ENCODE results near the gene CTCF.
A peak's percentile ranks its signal among the peaks of the same experiment; 100 is the strongest.

CTCF gene

DNA sequence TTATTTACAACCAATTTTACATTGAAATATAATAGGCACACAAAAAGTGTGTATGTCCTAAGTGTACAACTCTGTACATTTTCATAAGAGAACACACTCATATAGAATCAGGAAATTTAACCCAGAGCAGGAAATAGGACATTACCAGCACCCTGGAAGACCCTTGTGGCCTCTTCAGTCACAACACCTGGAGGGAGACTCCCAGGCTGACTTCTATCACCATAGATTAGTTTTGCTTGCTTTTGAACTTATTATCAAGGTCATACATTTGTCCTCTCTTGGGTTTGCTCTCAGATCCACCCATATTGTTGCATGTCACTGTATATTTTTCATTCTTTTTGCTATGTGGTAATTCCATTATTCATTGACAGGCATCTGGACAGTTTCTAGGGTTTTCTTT lies 27.9 kb upstream of the CTCF start:
- H3K4me2 ChIP-seq = peak overlapping the region; percentile 12; the same call in 1 of the 2 replicates
- peaks cover 85% of the 10 kb centered on the region for H3K4me1 ChIP-seq
- H3K4me3 ChIP-seq = no peak overlapping the region
- peaks cover 17% of the 10 kb centered on the region for H3K36me3 ChIP-seq
- H4K20me1 ChIP-seq = peaks cover 100% of the 10 kb centered on the region
- no peaks in the 10 kb centered on the region for H3K27me3 ChIP-seq
- H3K9me3 ChIP-seq = no peaks in the 10 kb centered on the region
- no peak overlapping the region for H3K27ac ChIP-seq
- no peak for TF ChIP-seq Cebpa-rat (IDR thresholded peaks at IDR 0.05)
- H3K9ac ChIP-seq = no peak overlapping the region

DNA sequence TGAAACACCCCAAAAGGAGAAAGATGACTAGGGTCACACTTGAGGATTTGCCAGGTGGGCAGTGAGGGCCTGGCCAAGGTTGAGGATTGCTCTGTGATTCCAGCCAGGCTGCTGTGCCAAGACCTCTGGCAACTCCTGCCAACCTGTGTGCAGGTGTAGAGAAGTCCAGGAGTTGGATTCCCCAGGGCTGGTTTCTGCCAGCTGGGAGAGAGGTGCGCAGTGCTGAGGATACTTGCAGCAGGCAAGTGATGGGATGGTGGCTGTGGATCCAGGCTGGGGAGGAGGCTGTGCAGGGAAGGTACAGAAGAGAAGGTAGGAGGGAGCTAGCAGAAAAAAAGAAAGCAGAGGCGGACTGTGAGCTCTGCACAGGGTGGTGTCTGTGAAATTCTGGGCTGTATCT lies 27.1 kb upstream of the CTCF start:
- peak overlapping the region; percentile 98; the same call in 1 of the 2 replicates for H3K4me2 ChIP-seq
- peaks cover 24% of the 10 kb centered on the region for H3K36me3 ChIP-seq
- no peaks in the 10 kb centered on the region for H3K27me3 ChIP-seq
- H3K9me3 ChIP-seq = no peaks in the 10 kb centered on the region
- peaks cover 100% of the 10 kb centered on the region for H4K20me1 ChIP-seq
- H3K9ac ChIP-seq = no peak overlapping the region
- H3K27ac ChIP-seq = no peak overlapping the region
- H3K4me1 ChIP-seq = peaks cover 91% of the 10 kb centered on the region
- TF ChIP-seq Cebpa-rat (IDR thresholded peaks at IDR 0.05) = no peak
- no peak overlapping the region for H3K4me3 ChIP-seq

DNA sequence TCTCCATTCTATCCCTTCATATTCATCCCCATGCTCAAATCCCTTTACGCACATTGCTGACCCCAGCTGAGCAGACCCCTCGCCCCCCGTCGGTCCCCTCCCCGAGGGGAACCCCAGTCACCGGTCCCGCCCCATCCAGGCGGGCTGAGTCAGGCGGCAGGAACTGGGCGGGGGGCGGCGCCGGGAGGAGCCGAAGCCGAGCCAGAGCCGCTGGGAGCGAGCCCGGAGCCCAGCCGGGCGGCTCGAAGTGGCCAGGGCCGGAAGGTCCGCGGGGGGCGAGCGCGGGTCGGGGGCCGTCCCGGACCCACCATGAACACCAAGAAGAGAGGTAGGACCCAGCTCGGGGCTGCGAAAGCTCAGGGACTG lies 25.1 kb upstream of the CTCF start:
- H3K4me2 ChIP-seq = peak overlapping the region; percentile 98

DNA sequence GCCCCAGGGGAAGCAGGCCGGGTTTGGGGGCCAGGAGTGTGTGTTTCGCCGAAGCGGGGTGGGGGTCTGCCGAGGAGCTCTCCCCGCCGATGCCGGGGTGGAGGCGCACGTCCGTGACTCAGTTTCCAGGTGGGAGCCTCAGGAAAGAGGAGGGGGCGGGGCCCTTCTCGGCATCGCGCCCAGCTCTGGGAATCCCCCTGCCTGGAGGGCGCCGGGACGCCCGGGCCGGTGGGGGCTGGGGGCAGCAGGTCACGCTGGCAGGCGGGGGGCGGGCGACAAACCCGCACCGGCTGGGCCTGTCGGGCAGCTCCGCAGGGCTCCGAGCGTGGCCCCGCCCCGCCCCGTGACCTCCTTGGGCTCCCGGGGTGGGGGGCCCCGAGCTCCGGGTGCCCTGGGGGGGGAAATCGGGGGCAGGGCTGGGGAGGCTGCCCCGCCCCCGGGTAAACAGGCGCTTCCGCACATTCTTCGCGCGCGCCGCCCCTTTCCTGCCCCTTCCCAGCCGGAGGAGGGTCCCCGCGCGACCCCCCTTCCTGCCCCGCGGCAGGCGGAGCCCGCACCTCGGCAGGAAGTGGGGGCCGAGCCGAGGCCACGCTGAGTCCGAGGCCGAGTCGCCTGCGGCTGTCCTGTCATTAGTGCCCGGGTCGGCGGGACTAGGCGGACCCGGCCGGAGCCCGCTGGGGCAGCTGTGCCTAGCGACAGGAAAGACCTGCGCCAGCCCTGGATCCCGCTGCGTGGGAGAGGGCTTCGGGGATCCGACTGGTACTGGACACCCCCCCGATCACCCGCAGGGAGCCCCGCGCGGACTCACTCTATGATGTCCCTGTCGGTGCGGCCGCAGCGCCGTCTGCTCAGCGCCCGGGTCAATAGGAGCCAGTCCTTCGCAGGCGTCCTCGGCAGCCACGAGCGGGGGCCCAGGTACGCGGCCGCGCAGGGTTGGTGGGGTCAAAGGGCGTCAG lies 24.4 kb upstream of the CTCF start:
- Histone ChIP-seq H3K27ac (peak overlapping the region; percentile 90), H3K9ac (peak overlapping the region; percentile 91)

More for the DNA sequence above, 25.1 kb upstream of the CTCF start:
- no peaks in the 10 kb centered on the region for H3K9me3 ChIP-seq
- H4K20me1 ChIP-seq = peaks cover 100% of the 10 kb centered on the region
- peaks cover 93% of the 10 kb centered on the region for H3K4me1 ChIP-seq
- peak overlapping the region; percentile 91 for H3K9ac ChIP-seq
- H3K4me3 ChIP-seq = peak overlapping the region; percentile 88
- TF ChIP-seq Cebpa-rat (IDR thresholded peaks at IDR 0.05) = no peak
- H3K36me3 ChIP-seq = peaks cover 45% of the 10 kb centered on the region
- no peaks in the 10 kb centered on the region for H3K27me3 ChIP-seq
- peak overlapping the region; percentile 90 for H3K27ac ChIP-seq

DNA sequence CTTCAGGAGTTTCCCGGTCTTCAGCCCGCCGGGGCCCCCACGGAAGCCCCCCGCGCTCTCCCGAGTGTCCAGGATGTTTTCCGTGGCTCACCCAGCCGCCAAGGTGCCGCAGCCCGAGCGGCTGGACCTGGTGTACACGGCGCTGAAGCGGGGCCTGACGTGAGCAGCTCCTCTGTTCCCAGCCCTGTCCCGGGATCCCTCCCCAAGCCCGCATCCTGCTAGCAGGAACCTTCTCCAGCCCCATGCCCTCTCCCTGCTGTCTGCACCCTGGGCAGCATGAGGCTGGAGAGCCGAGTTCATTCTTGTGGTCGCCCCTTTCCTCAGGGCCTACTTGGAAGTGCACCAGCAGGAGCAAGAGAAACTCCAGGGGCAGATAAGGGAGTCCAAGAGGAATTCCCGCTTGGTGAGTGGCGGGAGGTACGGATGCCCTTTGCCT lies 23.6 kb upstream of the CTCF start:
- H3K27ac ChIP-seq = peak overlapping the region; percentile 90
- peak overlapping the region; percentile 98 for H3K4me2 ChIP-seq
- peak overlapping the region; percentile 88 for H3K4me3 ChIP-seq
- H3K9me3 ChIP-seq = no peaks in the 10 kb centered on the region
- peak overlapping the region; percentile 91 for H3K9ac ChIP-seq
- no peaks in the 10 kb centered on the region for H3K27me3 ChIP-seq
- no peak for TF ChIP-seq Cebpa-rat (IDR thresholded peaks at IDR 0.05)
- H3K4me1 ChIP-seq = peaks cover 91% of the 10 kb centered on the region
- peaks cover 56% of the 10 kb centered on the region for H3K36me3 ChIP-seq
- peaks cover 87% of the 10 kb centered on the region for H4K20me1 ChIP-seq

More for the DNA sequence above, 24.4 kb upstream of the CTCF start:
- H3K4me2 ChIP-seq = peak overlapping the region; percentile 98
- peaks cover 95% of the 10 kb centered on the region for H4K20me1 ChIP-seq
- H3K36me3 ChIP-seq = peaks cover 49% of the 10 kb centered on the region
- peaks cover 91% of the 10 kb centered on the region for H3K4me1 ChIP-seq
- H3K4me3 ChIP-seq = peak overlapping the region; percentile 88
- no peaks in the 10 kb centered on the region for H3K9me3 ChIP-seq
- no peak for TF ChIP-seq Cebpa-rat (IDR thresholded peaks at IDR 0.05)
- H3K27me3 ChIP-seq = no peaks in the 10 kb centered on the region

DNA sequence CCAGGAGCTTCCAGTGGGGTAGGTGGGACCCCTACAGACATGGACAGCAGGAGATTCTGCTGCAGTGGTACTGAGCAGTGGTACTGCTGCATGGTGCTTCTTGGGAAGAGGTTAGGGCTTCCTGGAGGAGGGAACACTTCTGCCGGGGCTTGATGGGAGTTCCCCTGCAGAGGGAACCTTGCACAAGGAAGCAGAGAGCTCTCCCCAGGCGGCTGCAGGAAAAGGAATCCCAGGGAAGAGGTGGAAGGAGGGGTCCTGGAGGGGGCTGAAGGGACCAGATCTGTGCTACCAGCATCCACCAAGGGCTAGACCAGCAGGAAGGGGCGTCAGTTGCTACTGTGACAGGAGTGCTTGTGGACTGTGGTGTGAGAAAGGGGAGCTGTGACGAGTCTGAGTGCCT lies 23.1 kb upstream of the CTCF start:
- H3K4me2 ChIP-seq = peak overlapping the region; percentile 98
- TF ChIP-seq Cebpa-rat (IDR thresholded peaks at IDR 0.05) = no peak
- peaks cover 62% of the 10 kb centered on the region for H3K36me3 ChIP-seq
- peak overlapping the region; percentile 88 for H3K4me3 ChIP-seq
- peak overlapping the region; percentile 91 for H3K9ac ChIP-seq
- no peaks in the 10 kb centered on the region for H3K9me3 ChIP-seq
- peaks cover 91% of the 10 kb centered on the region for H3K4me1 ChIP-seq
- H4K20me1 ChIP-seq = peaks cover 81% of the 10 kb centered on the region
- H3K27ac ChIP-seq = peak overlapping the region; percentile 90; the same call in 1 of the 2 replicates
- no peaks in the 10 kb centered on the region for H3K27me3 ChIP-seq

DNA sequence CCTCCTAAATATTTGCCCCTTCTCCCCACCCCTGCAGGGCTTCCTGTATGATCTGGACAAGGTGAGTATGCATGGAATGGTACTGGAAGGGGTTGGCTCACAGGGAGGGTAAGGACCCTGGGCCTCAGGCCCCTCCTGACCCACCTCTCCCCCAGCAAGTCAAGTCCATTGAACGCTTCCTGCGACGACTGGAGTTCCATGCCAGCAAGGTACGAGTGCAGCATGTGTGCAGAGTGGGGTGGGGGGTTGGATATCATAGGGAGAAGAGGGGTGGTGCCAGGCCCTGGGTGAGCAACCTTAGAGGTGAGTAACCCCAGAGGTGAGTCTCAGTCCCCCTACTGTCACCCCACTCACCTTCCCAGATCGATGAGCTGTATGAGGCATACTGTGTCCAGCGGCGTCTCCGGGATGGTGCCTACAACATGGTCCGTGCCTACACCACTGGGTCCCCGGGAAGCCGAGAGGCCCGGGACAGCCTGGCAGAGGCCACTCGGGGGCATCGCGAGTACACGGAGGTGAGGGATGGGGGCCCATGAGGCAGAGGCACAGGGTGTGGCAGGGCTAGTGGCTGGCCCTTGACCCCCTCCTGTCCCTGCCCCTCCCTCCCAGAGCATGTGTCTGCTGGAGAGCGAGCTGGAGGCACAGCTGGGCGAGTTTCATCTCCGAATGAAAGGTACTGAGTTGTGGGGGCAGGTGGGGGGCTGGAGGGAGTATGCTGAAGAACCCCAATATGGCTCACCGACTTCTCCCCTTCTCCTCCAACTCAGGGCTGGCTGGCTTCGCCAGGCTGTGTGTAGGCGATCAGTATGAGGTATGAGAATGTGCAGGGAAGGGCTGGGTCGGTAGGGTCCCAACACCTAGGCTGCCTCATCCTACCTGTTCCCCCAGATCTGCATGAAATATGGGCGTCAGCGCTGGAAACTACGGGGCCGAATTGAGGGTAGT lies 22.4 kb upstream of the CTCF start:
- Histone ChIP-seq H4K20me1 (peaks cover 74% of the 10 kb centered on the region), H3K4me3 (0 out of 2 replicates have a peak overlapping the region, but pooled peaks have one; percentile 88), H3K4me1 (peaks cover 91% of the 10 kb centered on the region), H3K9me3 (no peaks in the 10 kb centered on the region), H3K27me3 (no peaks in the 10 kb centered on the region), H3K4me2 (peak overlapping the region; percentile 98), H3K9ac (no peak overlapping the region), H3K36me3 (peaks cover 68% of the 10 kb centered on the region), H3K27ac (0 out of 2 replicates have a peak overlapping the region, but pooled peaks have one; percentile 90)
- no peak for TF ChIP-seq Cebpa-rat (IDR thresholded peaks at IDR 0.05)

DNA sequence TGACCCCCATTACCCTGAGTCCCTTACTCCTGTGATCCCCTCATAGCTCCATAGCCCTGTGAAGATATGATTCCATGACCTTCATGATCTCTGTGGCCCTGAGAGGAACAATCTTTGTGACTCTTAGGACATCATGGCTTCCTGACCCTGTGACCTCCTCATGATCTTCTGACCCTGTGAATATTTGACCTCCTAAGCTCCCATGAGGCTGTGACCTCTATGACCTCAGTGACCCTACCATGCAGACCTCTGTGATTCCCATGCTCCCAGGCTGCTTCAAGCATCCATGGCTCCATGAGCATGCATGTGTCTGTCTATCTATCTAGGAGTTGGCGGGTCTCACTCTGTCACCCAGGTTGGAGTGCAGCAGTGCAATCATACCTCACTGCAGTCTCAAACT lies 21.6 kb upstream of the CTCF start:
- peaks cover 65% of the 10 kb centered on the region for H3K36me3 ChIP-seq
- H3K27ac ChIP-seq = no peak overlapping the region
- no peak for TF ChIP-seq Cebpa-rat (IDR thresholded peaks at IDR 0.05)
- peak overlapping the region; percentile 57 for H3K4me2 ChIP-seq
- no peak overlapping the region for H3K4me3 ChIP-seq
- H4K20me1 ChIP-seq = peaks cover 66% of the 10 kb centered on the region
- peaks cover 91% of the 10 kb centered on the region for H3K4me1 ChIP-seq
- H3K9ac ChIP-seq = no peak overlapping the region
- no peaks in the 10 kb centered on the region for H3K9me3 ChIP-seq
- no peaks in the 10 kb centered on the region for H3K27me3 ChIP-seq

Data from BLaER1 (cell line).